H54 (cell line): ENCODE data around the gene KRTAP22-1.

Experiments used
- DNase-seq: peaks from one replicate; pipeline ENCODE4 v3.0.0; 2011; ENCODE audit warnings: low spot score, mixed read lengths; ENCODE audit not compliant: insufficient read length
- FAIRE-seq: peaks from 3 replicates; lab custom pipeline; 2011; peaks lifted over from hg19 to GRCh38; lab: Jason Lieb, UNC
- POLR2A ChIP-seq: IDR thresholded peaks from 2 replicates; pipeline ENCODE4 v1.6.1; 2011; ENCODE audit warnings: low read depth, mild to moderate bottlenecking, low read length

The KRTAP22-1 gene

GRCh38 chr21:30600787-30601186 is at the start of gene KRTAP22-1:
Gene KRTAP22-1, plus strand, starts transcription at chr21:30601087.
- DNase-seq (no peak), FAIRE-seq (no peak)
- TF ChIP-seq POLR2A, result no peak

GRCh38 chr21:30552782-30553181 is 48.1 kb upstream of the KRTAP22-1 start:
- no peak for TF ChIP-seq POLR2A
- DNase-seq (no peak), FAIRE-seq (no peak)

GRCh38 chr21:30555095-30555494 is 45.8 kb upstream of the KRTAP22-1 start:
- no peak for TF ChIP-seq POLR2A
- DNase-seq (no peak), FAIRE-seq (no peak)

GRCh38 chr21:30561264-30561895 is 39.5 kb upstream of the KRTAP22-1 start, which contains the start of gene KRTAP19-7:
Gene KRTAP19-7, minus strand, starts transcription at chr21:30561314. Its CDS starts 25 bp downstream, at chr21:30561289.
- DNase-seq, result no peak
- no peak for FAIRE-seq
- no peak for TF ChIP-seq POLR2A

GRCh38 chr21:30561957-30562356 is 38.9 kb upstream of the KRTAP22-1 start:
- no peak for TF ChIP-seq POLR2A
- FAIRE-seq (no peak), DNase-seq (no peak)

GRCh38 chr21:30563072-30563471 is 37.8 kb upstream of the KRTAP22-1 start:
- no peak for TF ChIP-seq POLR2A
- DNase-seq (no peak), FAIRE-seq (no peak)

- DNase-seq (no peak), FAIRE-seq (no peak)
- no peak for TF ChIP-seq POLR2A
These were observed 37.3 kb upstream of the KRTAP22-1 start for GRCh38 chr21:30563630-30564029.

- no peak for TF ChIP-seq POLR2A
- no peak for FAIRE-seq
- DNase-seq, result no peak
These were observed 33.3 kb upstream of the KRTAP22-1 start for GRCh38 chr21:30567617-30568016.

GRCh38 chr21:30577766-30578165 is 23.1 kb upstream of the KRTAP22-1 start:
- no peak for FAIRE-seq
- TF ChIP-seq POLR2A, result no peak
- DNase-seq, result no peak

GRCh38 chr21:30579346-30579745 is 21.5 kb upstream of the KRTAP22-1 start:
- DNase-seq (no peak), FAIRE-seq (no peak)
- TF ChIP-seq POLR2A, result no peak

GRCh38 chr21:30580132-30580531 is 20.8 kb upstream of the KRTAP22-1 start:
- DNase-seq, result no peak
- TF ChIP-seq POLR2A, result no peak
- FAIRE-seq, result no peak

- no peak for TF ChIP-seq POLR2A
- no peak for DNase-seq
- no peak for FAIRE-seq
These were observed 18.0 kb upstream of the KRTAP22-1 start for GRCh38 chr21:30582870-30583269.

GRCh38 chr21:30590297-30590696 is 10.6 kb upstream of the KRTAP22-1 start, which contains the start of gene KRTAP22-2:
Gene KRTAP22-2, minus strand, starts transcription at chr21:30590397.
- FAIRE-seq (no peak), DNase-seq (no peak)

GRCh38 chr21:30592140-30592539 is 8.7 kb upstream of the KRTAP22-1 start, which contains the start of gene KRTAP6-3:
Gene KRTAP6-3, plus strand, starts transcription at chr21:30592440. Its CDS starts 6 bp downstream, at chr21:30592446.
- no peak for TF ChIP-seq POLR2A
- no peak for DNase-seq
- FAIRE-seq, result no peak

More at GRCh38 chr21:30590297-30590696, 10.6 kb upstream of the KRTAP22-1 start, which contains the start of gene KRTAP22-2:
- no peak for TF ChIP-seq POLR2A

- DNase-seq (no peak), FAIRE-seq (no peak)
- TF ChIP-seq POLR2A, result no peak
These were observed 2.1 kb upstream of the KRTAP22-1 start, which contains the start of gene KRTAP6-2 for GRCh38 chr21:30598802-30599201. Gene KRTAP6-2, minus strand, starts transcription at chr21:30598902. Its CDS starts 28 bp downstream, at chr21:30598874.
